GM06990 (cell line): ENCODE measurements around the gene FBL.
"Not testable (repeated sequence)": the region's sequence is repeated elsewhere in the genome, so short reads cannot be mapped to it uniquely, and the experiment has no call there.

ENCODE experiments used
- DNase-seq: peaks from one replicate; pipeline ENCODE4 v3.0.0-alpha.2; 2011; ENCODE audit not compliant: insufficient read length; ENCODE audit errors: extremely low read depth
- H3K27me3 ChIP-seq: replicated peaks from 2 replicates; pipeline ENCODE4 v1.6.0; 2011; ENCODE audit warnings: low read length; ENCODE audit not compliant: control insufficient read depth, insufficient read depth
- H3K36me3 ChIP-seq: 2 replicates; pipeline ENCODE4 v1.5.1; 2011; ENCODE audit warnings: low read length; ENCODE audit not compliant: control insufficient read depth, insufficient read depth
- H3K4me3 ChIP-seq: replicated peaks from 2 replicates; pipeline ENCODE4 v1.5.1; 2011; ENCODE audit warnings: low read depth, mild to moderate bottlenecking, control low read depth, low read length
- CTCF ChIP-seq: IDR thresholded peaks from 2 replicates; pipeline ENCODE4 v1.5.1; 2011; ENCODE audit warnings: low read length, control low read depth, mild to moderate bottlenecking, inconsistent platforms; ENCODE audit not compliant: insufficient read depth, poor library complexity, severe bottlenecking

Gene FBL

GRCh38 chr19:39845933-39846677, at the start of gene FBL:
Gene FBL, minus strand, starts transcription at chr19:39846379. Its CDS starts 79 bp downstream, at chr19:39846300.
- Histone ChIP-seq H3K4me3 (peak within 1 kb of the TSS; percentile 97), H3K27me3 (no peaks in the 10 kb centered on the region), H3K36me3 (no peaks in the 10 kb centered on the region)
- DNase-seq = peak; percentile 96
- no peak for TF ChIP-seq CTCF

- H3K4me3 ChIP-seq, DNase-seq, H3K27me3 ChIP-seq, H3K36me3 ChIP-seq: not testable (repeated sequence)
Observed at GRCh38 chr19:39895096-39895495, 48.9 kb upstream of the FBL start.

GRCh38 chr19:39894236-39894606, 48.0 kb upstream of the FBL start:
- H3K36me3 ChIP-seq, H3K27me3 ChIP-seq, H3K4me3 ChIP-seq, DNase-seq: not testable (repeated sequence)

DNA sequence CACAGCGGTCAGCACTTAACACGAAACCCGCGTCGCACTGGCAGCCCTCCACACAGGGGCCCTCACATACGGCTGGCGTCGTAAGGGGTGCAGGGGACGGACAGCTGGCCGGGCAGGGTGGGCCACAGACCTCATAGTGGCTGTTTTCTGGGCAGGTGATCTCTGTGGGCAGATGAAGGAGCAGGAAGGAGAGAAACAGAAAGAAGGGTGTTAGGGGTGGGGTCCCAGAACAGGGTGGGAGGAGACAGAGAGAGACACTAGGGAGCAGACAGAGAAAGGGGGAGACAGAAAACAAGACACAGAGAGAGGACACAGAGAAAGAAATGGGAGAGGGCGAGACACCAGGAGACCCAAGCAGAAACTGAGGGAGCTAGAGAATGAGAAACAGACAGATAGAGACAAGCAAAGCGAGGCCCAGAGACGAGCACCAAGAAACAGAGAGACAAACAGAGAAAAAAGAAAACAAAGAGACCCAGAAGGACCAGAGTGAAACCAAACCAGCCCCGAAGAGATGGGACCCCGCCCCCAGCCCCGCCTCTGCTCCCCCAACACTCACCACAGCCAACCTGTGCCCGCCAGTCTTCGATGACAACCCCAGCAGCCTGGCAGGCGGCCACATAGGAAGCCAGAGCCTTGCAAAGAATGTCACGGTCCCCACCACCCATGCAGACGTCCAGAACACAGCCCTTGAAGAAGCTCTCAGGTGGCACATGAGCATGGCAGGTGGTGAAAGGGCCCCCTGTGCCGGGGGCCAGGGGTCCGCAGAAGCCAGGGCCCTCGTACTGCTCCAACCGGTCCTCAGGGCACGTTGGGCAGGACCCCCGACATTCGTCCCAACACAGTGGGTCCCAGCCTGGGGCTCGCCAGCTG, 47.4 kb upstream of the FBL start:
- not testable (repeated sequence) for H3K27me3 ChIP-seq, H3K36me3 ChIP-seq, DNase-seq, H3K4me3 ChIP-seq

GRCh38 chr19:39892506-39892902, 46.3 kb upstream of the FBL start:
- H3K4me3 ChIP-seq, DNase-seq, H3K36me3 ChIP-seq, H3K27me3 ChIP-seq: not testable (repeated sequence)

GRCh38 chr19:39891660-39892505, 45.7 kb upstream of the FBL start:
- DNase-seq, H3K36me3 ChIP-seq, H3K27me3 ChIP-seq, H3K4me3 ChIP-seq: not testable (repeated sequence)

DNA sequence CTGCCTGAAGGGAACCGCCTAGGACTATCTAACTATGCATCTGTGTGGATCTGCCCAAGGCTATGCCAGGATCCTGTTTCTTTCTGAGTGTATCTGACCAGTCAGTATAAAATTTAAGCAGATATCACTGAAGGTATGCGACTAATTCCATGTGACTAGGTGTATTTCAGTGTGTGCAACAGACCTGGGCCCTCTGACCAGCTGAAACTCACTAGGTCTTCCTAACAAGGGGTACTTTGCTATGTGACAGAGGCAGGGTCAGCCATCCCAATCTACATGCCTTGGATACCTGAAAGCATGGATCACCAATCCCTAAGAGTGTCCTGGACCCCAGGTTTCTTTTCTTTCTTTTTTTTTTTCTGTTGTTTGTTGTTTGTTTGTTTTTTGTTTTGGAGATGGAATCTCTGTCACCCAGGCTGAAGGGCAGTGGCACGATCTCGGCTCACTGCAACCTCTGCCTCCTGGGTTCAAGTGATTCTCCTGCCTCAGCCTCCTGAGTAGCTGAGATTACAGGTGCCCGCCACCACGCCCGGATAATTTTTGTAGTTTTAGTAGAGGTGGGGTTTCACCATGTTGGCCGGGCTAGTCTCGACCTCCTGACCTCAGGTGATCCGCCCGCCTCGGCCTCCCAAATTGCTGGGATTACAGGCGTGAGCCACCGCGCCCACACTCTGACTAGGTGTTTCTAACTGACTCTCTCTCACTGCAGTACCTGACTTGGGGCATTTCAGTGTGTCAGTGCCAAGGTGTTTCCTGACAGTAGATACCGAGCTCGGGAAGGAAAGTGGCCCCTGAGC, 44.8 kb upstream of the FBL start:
- no peaks in the 10 kb centered on the region for H3K36me3 ChIP-seq
- no peak for TF ChIP-seq CTCF
- no peak overlapping the region for H3K4me3 ChIP-seq
- no peaks in the 10 kb centered on the region; the same call in 1 of the 2 replicates for H3K27me3 ChIP-seq
- no peak for DNase-seq

- not testable (repeated sequence) for H3K4me3 ChIP-seq, H3K27me3 ChIP-seq, H3K36me3 ChIP-seq, DNase-seq
Observed at GRCh38 chr19:39889872-39890754, 43.9 kb upstream of the FBL start.

GRCh38 chr19:39887456-39887951, 41.3 kb upstream of the FBL start:
- not testable (repeated sequence) for DNase-seq, H3K27me3 ChIP-seq, H3K36me3 ChIP-seq, H3K4me3 ChIP-seq

DNA sequence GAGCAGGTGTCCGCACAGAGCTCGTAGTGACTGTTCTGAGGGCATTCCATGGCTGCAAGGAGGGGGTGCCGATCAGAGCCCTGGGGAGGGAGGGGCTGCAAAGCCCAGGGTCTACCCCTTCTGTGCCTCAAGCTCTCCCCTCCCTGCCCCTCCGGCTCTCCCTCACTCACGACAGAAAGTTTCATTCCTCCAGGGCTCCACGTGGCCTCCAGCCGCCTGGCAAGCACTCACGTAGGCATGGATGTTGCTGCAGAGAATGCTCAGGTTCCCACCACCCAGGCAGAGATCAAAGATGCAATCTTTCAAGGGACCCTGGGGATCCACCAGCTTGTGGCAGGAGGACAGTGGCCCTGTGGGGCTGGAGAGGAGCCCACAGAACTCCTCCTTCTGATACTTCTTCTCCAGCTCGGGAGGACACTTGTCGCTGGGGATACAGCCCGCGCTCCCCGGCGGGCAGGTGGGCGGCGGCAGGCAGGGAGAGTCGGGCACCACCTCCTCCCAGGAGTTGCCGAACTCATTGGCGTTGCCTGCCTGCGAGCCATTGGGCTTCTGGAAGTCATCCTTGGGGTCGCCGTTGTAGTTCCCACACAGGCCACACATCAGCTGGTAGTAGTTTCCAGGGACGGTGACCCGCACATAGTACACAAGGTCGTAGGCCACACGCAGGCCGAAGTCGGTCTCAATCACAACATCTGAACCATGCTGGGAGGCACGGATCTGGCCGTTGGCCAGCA, 39.8 kb upstream of the FBL start:
- H3K4me3 ChIP-seq, H3K36me3 ChIP-seq, H3K27me3 ChIP-seq, DNase-seq: not testable (repeated sequence)
